DMS114 treated with DMSO at 0.1 percent for 48 hours (cell line): Measurements from ENCODE around the gene LIX1L.

Experiments used
- DNase-seq: peaks from one replicate; lab custom pipeline; 2025; ENCODE audit not compliant: unreplicated experiment; lab: John Stamatoyannopoulos, UW

Gene LIX1L

GRCh38 chr1:145897969-145898368 is 59.8 kb downstream of the LIX1L start:
- no peak for DNase-seq

GRCh38 chr1:145895471-145895870 is 62.3 kb downstream of the LIX1L start:
- no peak for DNase-seq

- DNase-seq, result no peak
Observed at GRCh38 chr1:145893306-145894055, 64.3 kb downstream of the LIX1L start.

- no peak for DNase-seq
Observed at GRCh38 chr1:145892486-145893087, 65.2 kb downstream of the LIX1L start.

GRCh38 chr1:145891587-145892485 is 66.0 kb downstream of the LIX1L start:
- peak; percentile 93 for DNase-seq

- DNase-seq, result no peak
Observed at GRCh38 chr1:145891143-145891542, 66.7 kb downstream of the LIX1L start.

GRCh38 chr1:145889722-145890121 is 68.1 kb downstream of the LIX1L start:
- no peak for DNase-seq

- no peak for DNase-seq
Observed at GRCh38 chr1:145887631-145888030, 70.2 kb downstream of the LIX1L start.

- no peak for DNase-seq
Observed at GRCh38 chr1:145886816-145887215, 71.0 kb downstream of the LIX1L start.

GRCh38 chr1:145886390-145886789 is 71.4 kb downstream of the LIX1L start:
- no peak for DNase-seq

- peak; percentile 86 for DNase-seq
Observed at GRCh38 chr1:145885738-145886287, 72.0 kb downstream of the LIX1L start, which contains the start of gene ANKRD35. Gene ANKRD35 (minus strand): TSS chr1:145885866. CDS start chr1:145885758, 108 bp downstream.

GRCh38 chr1:145884675-145885074 is 73.1 kb downstream of the LIX1L start:
- DNase-seq, result no peak
